ENCODE results near the gene TBC1D22A.
"Not testable (repeated sequence)": the region's sequence is repeated elsewhere in the genome, so short reads cannot be mapped to it uniquely, and the experiment has no call there.

The TBC1D22A gene

DNA sequence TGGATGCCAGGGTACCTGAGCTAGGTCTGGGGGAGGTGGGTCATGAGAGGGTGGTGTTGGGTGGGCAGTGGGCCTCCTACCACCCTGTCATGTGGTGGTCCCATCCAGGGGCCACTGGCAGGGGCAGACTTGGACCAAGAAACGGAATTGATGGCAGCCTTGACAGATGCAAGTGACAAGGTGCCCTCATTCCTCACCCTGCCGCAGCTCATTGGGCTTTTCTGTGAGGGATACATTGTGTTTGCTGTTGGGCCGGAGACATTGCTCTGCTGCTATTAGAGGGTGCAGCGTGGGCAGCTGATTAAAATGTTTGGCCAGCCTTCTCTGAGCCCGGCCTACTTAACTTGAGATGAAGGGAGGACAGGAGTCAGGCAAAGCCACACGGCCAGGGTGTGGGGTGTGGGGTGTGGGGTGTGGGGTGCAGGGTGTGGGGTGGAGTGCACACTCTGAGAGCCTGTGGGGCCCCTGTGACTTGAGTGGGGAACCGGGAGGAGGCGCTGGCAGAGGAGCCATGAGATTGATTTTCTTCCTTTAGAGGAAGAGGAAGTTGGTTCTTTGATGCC, 351.5 kb downstream of the TBC1D22A start:
- DNase-seq = no peak

DNA sequence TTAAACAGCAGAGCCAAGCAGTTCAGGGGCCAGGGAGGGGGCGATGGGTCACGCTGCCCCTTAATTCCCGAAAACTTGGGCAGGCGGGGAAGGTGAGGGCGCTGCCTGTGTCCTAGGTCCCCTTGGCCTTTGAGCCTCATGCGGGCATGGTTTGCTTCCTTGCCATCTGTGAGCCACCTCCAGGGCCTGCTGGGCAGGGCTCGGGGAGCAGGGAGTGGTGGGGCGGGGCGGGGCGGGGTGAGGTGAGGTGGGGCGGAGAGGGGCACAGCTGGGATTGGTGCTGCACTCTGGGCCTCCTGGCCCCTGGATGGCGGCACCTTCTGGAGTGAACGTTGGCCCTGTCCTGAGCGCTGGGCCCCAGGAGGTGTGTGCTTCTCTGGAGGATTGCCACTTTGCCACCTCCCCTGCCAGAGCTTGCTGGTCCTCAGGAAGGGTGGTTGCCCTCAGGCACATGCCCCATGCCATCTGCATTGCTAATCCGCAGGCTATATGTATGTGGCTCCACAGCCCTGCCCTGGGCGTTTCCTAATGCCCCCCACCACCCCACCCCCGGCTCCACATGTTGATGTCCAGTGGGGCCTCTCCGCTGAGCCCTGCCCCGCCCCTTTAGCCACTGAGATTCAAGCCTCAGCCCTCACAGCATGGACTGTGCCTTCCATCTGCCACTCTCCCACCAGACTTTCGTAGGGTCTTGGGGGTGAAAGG, 352.5 kb downstream of the TBC1D22A start:
- DNase-seq = no peak

DNA sequence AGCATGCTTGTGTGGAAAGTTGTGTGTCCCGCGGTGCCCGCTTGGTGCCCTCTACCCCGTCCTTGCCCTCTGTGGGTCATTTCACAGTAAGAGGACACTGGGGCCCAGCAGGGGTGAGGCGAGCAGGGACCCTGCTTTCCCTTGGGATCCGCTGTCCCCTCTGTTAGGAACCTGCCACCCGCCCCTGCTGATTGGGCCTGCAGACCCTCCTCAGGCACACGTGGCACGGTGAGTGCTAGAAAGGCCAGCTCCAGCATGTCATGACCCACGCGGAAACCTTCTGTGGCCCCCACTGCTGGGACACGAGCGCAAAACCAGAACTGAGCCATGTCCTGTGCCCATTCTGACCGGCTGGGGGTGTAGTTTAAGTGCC, 353.1 kb downstream of the TBC1D22A start:
- no peak for DNase-seq

DNA sequence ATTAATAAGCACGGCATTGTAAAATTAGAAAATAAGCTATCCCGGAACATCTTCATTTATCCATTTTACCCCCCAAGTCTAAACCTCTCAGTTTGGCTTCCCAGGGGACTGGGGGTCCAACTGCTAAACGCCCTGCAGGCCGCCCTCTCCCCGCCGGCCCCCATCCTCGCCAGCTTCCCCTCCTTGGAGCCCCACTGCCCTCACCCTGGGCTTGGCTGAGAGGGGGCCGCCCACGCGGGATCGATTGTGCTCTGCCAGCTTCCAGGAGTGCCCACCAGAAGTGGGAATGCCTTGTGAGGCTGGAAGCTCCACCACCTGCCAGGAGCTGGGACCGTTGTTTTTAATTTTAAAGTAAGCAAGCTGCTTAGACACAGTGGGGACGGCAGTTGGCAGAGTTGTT, 353.5 kb downstream of the TBC1D22A start:
- no peak for DNase-seq

DNA sequence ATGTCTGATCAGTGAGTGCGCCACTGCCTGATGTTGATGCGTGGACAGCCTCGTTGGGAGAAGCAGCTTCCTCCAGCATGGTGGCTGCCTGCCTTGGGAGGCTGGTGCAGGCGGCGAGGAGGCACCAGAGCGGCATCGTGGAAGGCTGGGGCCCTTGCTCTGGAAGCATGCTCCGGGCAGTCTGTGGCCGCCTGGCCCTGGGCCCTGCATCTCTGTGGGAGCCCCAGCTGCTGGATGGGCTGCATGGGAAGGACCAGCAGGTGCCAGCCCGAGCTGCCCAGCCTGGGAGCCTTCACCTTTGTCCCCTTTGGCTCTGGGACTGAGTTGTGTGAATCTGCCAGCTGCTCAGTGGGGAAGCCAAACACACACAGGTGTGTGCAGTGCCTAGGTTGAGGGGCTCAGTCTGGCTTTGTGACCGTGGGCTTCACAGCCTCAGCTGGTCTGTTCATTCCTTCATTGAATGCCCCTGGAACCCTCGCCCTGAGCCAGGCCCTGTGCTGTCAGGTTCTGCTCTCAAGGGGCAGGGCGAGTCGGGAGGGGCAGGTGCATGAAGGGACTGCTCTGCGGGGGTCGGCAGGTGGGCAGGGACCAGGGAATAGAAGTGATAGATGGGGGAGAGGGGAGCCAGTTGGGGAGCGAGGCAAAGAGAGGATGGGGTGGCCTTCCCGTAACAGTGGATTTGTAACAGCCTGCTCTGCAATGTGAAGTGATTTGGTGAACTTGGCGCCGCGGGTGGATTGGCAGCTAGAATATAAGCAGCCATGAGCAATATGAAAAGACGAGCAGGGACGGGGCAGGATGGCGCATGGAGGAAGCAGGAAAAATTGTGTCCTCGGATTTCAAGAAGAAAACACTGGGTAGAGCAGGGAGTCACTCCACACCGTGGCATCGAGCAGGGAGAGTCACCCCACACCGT, 354.2 kb downstream of the TBC1D22A start:
- no peak for DNase-seq

DNA sequence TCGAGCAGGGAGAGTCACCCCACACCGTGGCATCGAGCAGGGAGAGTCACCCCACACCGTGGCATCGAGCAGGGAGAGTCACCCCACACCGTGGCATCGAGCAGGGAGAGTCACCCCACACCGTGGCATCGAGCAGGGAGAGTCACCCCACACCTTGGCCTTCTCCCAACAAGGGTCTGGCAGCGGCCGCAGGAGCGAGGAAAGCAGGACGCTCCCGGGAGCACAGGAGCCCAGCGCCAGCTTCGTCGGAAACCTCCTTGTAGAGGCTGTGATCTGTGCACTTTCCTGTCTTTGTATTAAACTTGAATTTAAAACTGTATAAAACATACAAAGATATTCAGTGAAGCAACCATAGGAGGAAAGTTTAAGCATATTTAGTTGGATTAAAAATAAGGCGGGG, 355.0 kb downstream of the TBC1D22A start:
- DNase-seq = not testable (repeated sequence)

DNA sequence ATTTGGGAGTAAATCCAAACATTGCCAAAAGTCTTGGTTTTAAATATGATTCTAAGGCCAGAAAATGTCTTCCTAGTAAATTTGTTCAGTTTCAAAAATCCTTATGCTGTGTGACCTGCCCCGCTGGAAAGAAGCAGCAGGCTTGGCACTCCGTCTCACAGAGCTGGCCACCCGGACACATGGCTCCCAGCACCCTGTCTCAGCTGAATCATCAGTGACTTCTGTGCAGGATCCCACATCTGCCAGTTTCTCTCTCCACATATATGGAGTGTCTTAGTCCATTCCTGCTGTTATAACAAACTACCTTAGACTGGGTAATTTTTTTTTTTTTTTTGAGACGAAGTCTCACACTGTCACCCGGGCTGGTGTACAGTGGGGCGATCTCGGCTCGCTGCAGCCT, 356.7 kb downstream of the TBC1D22A start:
- no peak for DNase-seq

DNA sequence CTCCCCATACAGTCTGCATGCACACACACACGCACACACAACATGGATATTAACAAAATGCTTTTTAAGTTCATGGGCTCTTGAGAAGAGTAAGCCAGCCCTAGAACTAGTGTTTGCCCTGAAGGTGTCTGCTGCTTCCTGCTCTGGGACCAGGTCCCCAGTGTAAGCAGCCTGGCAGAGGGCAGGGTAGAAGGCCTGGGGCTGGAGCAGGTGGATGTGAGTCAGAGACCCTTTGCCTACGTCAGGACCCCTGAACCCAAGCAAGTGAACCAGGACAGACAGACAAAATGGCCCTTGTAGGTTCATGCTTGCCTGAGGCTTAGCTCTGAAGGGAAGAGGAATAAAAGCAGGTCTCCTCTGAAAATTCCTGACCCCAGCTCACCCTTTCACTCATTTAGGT, 357.9 kb downstream of the TBC1D22A start:
- no peak for DNase-seq

DNA sequence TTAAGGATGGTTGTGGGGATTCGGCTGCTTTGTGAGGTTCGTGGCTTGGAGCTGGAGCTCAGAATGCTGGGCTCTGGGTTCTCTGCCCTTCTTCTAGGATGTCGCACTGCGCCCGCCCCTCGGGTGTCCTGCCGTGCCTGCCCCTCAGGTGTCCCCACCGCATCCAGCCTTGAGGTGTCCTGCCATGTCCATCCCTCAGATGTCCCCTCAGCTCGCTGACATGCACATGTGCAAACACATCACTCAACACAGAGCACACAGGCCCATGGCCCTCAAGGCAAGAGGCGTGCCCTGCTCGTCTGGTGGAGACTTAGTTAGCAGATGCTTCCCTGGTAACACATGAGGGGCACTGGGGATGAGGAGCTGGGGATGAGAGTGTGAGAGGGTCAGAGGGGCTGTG, 359.3 kb downstream of the TBC1D22A start:
- no peak for DNase-seq

DNA sequence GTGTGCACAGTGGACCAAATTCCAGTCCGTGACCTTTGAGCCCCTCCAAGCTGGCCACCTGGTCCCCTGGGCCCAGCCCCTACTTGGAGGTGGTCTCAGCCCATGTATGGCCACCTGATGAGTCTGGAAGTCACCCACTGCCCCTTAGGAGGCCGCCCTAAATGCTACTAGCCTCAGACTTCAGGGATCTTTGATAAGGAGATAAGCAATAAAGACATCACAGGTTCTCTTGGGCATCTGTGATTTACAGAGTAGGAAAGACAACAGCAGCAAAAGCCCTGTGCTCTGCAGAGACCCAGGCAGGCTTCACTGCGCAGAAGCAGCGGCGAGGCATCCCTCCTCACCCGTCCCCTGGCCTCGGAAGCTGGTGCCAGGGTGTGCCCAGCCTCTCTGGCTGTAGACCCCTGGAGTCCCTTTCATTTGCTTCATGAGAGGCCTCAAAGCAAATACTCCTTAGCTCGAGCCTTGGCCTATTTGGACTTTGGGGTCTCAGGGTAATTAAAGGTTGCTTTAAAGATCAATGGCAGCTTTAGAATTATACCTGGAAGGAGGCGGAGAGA, 360.1 kb downstream of the TBC1D22A start:
- no peak for DNase-seq

DNA sequence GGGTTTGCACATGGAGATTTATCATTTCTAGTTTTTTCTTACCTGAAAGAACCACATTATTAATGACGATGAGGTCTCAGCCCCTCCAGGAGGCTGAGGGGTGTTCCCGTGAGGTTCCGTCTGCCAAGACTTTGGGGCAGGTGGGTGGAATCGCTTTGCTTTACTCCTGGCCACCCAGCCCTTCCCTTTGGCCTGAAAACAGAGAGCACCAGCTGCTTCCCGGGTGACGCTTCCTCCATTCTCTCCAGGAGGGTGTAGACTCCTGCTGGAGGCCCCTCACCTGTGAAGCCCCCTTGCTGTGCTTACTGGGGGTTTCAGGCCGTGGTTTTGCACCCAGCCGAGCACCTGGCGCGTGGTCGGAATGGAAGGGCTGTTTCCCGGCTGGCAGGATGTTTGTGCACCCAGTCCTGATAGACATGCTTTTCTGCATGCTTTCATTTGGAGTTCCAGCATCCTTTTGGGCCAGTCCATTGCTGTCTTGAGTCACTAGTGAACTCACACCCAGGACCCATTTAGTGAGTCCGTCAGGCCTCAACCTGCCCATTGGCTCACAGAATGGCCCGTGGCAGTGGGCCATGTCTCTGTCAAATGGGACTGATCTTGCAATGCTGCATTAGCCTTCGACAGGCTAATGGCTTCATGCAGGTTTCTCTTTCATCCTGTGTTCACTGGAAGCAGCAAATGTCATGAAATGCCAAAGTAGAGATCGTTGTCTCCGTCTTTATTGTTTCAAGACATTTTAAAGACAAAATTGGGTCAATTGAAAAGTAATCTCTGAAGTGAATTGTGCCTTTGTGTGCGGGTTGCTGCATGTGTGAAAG, 360.8 kb downstream of the TBC1D22A start:
- no peak for DNase-seq

DNA sequence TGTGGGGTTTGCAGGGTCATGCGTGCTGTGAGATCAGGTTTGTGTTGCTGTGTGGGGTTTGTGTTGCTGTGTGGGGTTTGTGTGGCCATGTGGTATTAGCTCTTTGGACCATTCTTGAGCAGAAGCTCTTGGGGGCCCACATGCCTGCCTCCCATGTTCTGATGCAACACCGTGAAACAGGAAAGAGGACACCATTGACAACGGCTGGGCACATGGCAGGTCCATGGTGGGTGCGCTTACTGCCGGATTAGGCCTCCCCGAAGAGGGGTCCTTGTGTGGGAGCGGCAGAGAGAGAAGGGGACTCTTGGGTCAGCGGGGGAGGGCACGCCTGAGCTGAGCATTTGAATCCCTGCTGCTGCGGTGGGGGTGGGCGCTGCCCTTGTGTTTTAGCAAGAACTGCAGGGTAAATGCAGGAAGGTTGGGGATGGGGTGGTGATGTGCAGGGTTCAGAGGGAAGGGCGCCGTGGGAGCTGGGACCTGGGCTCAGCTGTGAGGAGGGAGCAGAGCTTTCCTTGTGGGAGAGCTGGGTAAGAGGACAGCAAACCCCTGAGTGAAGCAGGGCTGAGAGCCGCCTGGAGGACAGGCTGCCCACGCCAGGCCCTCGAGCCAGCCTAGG, 361.5 kb downstream of the TBC1D22A start:
- DNase-seq = no peak

DNA sequence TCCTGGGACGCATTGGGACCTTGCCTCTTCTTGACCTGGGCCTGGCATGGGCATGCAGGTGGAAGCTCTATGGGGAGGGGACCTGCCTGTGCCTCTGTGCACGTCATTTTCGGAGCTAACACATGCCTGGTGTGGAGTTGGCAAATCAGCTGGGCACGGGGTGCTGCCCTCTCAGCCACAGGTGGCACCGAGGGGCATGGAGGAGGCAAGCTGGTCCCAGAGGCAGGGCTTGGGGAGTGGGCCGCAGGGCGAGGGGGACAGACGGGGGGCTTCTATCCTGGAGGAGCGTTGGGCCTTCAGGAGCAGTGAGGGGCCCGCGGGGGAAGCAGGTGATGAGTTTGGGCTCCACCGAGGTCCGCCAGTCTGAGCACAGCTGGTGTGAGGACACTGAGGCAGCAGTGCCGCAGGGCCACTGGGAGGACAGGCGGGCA, 362.0 kb downstream of the TBC1D22A start:
- DNase-seq = no peak

DNA sequence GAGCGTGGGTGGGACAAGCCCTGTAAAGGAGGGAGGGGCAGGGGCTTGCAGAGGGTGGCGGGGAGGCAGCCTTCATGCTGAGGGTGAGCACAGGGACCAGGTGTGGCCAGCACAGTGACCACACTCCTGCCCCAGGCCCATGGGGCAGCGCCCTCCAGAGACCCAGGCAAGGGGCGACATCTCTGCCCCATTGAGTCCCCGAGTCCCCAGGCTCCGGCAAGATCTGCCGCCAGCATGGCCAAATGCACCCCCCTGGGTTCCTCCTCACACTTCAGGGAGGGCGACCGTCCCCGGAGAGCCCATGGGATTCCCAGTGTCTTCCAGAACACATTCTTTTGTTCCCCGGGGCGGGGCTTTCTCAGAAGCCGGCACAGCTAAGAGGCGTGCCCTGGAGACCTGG, 362.5 kb downstream of the TBC1D22A start:
- DNase-seq = no peak

DNA sequence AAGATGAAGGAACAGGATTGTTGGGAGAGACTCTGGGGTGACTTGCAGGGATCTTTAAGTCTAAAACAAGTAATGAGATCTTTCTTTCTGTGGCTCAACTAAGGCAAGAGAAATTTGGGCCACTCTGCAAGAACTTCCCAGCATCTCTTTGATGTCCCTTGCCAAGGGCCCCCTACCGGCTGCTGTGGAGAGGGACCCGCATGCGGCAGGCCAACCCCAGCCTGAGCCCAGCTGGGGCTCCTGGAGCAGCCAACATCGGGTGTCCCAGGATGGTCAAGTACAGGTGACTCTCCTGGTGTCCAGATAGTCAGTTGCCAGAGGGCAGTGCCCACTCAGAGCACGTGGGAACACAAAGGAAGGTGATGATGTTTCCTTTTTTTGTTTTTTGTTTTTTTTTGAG, 363.2 kb downstream of the TBC1D22A start:
- DNase-seq = no peak

DNA sequence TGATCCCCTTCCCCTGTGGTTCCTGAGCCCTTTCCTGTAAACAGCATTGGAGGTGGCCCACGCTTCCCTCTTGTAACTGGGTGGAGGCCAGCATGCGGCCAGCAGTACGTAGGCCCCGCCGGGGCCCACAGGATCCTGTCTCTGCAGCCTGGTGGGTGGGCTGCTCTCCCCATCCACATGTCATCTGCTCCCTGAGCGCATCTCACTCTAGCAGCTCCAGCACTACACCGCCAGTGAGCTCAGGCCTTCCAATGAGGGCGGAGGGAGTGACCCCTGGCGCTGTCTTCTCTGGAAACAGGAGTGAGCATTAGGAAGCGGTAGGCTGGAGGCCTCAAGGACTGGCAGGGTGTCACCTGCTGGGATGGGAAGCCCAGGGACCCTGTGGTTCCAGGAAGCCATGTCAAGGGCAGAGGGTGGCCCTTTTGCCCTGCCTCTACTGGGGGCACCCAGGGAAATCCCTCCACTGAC, 363.9 kb downstream of the TBC1D22A start:
- no peak for DNase-seq

DNA sequence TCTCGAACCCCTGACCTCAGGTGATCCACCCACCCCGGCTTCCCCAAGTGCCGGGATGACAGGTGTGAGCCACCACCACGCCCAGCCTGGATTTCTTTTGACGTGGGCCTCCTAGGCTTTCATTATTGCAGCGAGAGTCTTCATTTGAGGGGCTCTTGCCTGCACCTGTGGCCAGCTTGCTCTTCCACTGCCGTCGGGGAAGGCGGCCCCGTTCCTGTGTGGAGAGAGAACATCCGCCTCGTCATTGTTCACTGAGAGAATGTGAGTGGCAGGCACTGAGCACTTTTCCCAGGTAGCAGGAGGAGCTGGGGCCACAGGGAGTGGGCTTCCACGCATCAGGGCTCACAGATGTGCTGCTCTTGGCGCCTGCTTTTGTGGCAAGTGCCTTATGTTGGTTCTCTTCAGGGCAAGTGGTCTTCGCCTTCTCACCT, 365.0 kb downstream of the TBC1D22A start:
- no peak for DNase-seq

DNA sequence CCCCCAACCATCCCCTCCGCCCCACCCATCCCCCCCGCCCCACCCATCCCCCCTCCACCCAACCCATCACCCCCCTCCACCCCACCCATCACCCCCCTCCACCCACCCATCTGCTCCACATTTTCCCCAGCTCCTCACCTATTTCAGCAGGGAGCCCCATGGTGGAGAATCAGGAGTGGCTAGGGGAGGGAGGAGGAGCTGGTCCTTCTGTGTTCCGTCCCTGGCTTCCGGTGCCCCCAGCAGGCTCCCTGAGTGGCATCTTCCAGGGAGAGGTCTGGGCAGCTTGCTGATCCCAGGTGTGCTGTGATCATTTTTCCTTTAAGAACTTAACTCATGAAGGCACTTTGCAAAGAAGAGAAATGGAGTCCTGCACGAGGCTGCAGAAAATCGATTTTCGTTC, 365.8 kb downstream of the TBC1D22A start:
- no peak for DNase-seq

DNA sequence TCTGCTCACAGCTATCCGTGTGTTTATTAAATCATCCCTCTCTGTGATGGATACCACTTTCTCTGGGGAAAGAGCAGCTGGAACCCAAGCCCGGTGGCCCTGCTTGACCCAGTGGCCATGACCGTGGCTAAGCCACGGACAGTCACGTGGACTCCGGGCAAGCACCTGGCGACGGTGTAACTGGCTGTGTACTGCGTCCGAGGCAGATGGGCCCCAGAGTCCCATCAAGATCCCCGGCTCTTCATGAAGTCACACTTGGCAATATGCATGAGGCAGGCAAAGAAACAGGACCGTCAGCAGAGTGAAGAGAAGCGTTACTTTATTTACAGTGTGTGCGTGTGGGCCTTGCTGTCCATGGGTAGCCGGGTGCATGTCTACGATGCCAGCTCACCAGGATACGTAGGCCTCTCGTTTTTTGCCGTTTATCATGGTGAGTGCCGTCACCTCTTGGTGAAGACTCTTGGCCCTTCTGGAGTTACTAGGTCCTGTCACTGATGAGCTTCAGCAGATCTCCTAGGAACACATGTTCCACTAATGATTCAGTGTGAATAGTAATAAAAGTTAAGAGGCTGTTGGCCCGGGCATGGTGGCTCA, 366.3 kb downstream of the TBC1D22A start:
- no peak for DNase-seq

DNA sequence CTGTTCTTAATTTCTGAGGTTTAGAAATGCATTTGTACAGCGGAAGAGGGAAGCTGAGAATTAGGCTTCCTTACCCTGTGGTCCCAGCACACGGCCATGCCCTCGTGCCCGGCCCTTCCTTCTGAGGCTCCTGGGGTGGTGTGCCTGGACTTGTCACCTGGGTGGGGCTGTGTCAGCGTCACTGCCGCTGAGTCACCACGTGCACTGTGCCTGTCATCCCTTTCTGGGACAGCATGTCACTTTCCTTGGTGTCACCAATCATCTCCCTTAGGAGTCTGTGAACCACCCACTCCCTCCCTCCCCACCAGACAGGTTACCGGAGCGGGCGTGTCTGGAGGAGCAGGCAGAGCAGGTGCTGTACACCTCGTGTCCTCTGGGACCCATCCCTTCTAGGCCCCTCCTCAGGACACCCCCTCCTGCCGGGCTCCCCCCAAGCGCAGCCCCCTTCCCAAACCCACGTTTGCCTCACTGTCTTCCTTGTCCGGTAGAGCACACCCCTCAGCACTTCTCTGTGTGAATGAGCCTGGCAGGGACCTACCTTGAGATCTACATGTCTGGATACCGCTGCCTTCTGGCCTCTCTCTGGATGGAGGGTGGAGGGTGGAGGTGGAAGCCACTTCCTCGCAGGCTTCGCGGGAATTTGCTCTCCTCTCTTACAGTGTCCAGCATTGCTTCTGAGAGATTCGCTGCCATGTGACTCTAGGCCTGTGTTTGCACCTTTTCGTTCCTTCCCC, 367.6 kb downstream of the TBC1D22A start:
- peak; percentile 13 to 39 (median 27) for DNase-seq
